Loucy (cell line): ENCODE measurements around the gene LMNTD2.

Experiments
- H2AFZ ChIP-seq: fragments of 200-600 bp; sonication (generic); 2 replicates; pipeline ENCODE4 v1.6.0; 2016; ENCODE audit warnings: antibody characterized with exemption, mild to moderate bottlenecking, low read length, moderate library complexity
- H3F3A ChIP-seq: fragments of 200-600 bp; 2 replicates; pipeline ENCODE4 v1.6.0; 2016; ENCODE audit warnings: antibody characterized with exemption, low read depth, mild to moderate bottlenecking
- H3K27me3 ChIP-seq: fragments of 200-600 bp; sonication (generic); 2 replicates; pipeline ENCODE4 v1.6.1; 2014; ENCODE audit warnings: low read length, mild to moderate bottlenecking; ENCODE audit not compliant: insufficient read depth, poor library complexity, severe bottlenecking
- H3K36me3 ChIP-seq: fragments of 200-600 bp; sonication (generic); 2 replicates; pipeline ENCODE4 v1.6.1; 2016; ENCODE audit warnings: low read length; ENCODE audit not compliant: insufficient read depth
- H3K4me1 ChIP-seq: fragments of 200-600 bp; sonication (generic); 2 replicates; pipeline ENCODE4 v1.5.1; 2014; ENCODE audit warnings: low read length, mild to moderate bottlenecking; ENCODE audit not compliant: insufficient read depth, poor library complexity, severe bottlenecking
- H3K4me2 ChIP-seq: fragments of 200-600 bp; sonication (generic); 2 replicates; pipeline ENCODE4 v1.6.0; 2014; ENCODE audit warnings: antibody characterized with exemption, low read length, low read depth, mild to moderate bottlenecking; ENCODE audit not compliant: poor library complexity, severe bottlenecking
- H3K4me3 ChIP-seq: fragments of 200-600 bp; sonication (generic); 2 replicates; pipeline ENCODE4 v1.5.1; 2014; ENCODE audit warnings: low read length, mild to moderate bottlenecking, mixed read lengths; ENCODE audit not compliant: poor library complexity, severe bottlenecking
- H3K79me2 ChIP-seq: fragments of 200-600 bp; sonication (generic); 2 replicates; pipeline ENCODE4 v1.6.1; 2014; ENCODE audit warnings: low read length; ENCODE audit not compliant: insufficient read depth
- H3K9ac ChIP-seq: fragments of 200-600 bp; sonication (generic); 2 replicates; pipeline ENCODE4 v1.6.0; 2014; ENCODE audit warnings: mild to moderate bottlenecking, low read depth, low read length, moderate library complexity; ENCODE audit not compliant: poor library complexity, severe bottlenecking
- H3K9me2 ChIP-seq: fragments of 200-600 bp; sonication (generic); replicated peaks from 2 replicates; pipeline ENCODE4 v1.6.1; 2016; ENCODE audit warnings: low read depth, low read length, mixed read lengths
- H3K9me3 ChIP-seq: fragments of 200-600 bp; sonication (generic); 2 replicates; pipeline ENCODE4 v1.6.1; 2014; ENCODE audit warnings: mild to moderate bottlenecking, antibody characterized with exemption, low read length, low read depth; ENCODE audit not compliant: insufficient read depth
- H4K20me1 ChIP-seq: fragments of 200-600 bp; sonication (generic); 2 replicates; pipeline ENCODE4 v1.6.0; 2014; ENCODE audit warnings: antibody characterized with exemption, low read length, mild to moderate bottlenecking; ENCODE audit not compliant: insufficient read depth, poor library complexity, severe bottlenecking
- EZH2phosphoT487 ChIP-seq: fragments of 200-600 bp; IDR thresholded peaks from 2 replicates; pipeline ENCODE4 v1.6.1; 2018; ENCODE audit warnings: antibody characterized with exemption, mild to moderate bottlenecking, moderate library complexity, borderline replicate concordance
- TF ChIP-seq, protein P1 (sequence below): fragments of 200-600 bp; sonication (generic); conservative IDR thresholded peaks from 2 replicates; pipeline ENCODE4 v1.5.1; 2014; ENCODE audit warnings: mild to moderate bottlenecking, antibody characterized with exemption, low read length

LMNTD2 gene

GRCh38 chr11:534396-535209 is 25.9 kb downstream of the LMNTD2 start:
- H4K20me1 ChIP-seq = peaks cover 18% of the 10 kb centered on the region
- H3K4me3 ChIP-seq = peak overlapping the region; percentile 94
- H3K4me1 ChIP-seq = peaks cover 17% of the 10 kb centered on the region
- H3K4me2 ChIP-seq = peak overlapping the region; percentile 94
- H3K36me3 ChIP-seq = peaks cover 4% of the 10 kb centered on the region; the same call in 1 of the 2 replicates
- H3K27me3 ChIP-seq = no peaks in the 10 kb centered on the region
- peaks cover 17% of the 10 kb centered on the region for H3K79me2 ChIP-seq
- H3K9me2 ChIP-seq = no peaks in the 10 kb centered on the region
- H2AFZ ChIP-seq = peak overlapping the region; percentile 20; the same call in 1 of the 2 replicates
- H3F3A ChIP-seq = no peaks in the 10 kb centered on the region
- TF ChIP-seq, protein P1, sequence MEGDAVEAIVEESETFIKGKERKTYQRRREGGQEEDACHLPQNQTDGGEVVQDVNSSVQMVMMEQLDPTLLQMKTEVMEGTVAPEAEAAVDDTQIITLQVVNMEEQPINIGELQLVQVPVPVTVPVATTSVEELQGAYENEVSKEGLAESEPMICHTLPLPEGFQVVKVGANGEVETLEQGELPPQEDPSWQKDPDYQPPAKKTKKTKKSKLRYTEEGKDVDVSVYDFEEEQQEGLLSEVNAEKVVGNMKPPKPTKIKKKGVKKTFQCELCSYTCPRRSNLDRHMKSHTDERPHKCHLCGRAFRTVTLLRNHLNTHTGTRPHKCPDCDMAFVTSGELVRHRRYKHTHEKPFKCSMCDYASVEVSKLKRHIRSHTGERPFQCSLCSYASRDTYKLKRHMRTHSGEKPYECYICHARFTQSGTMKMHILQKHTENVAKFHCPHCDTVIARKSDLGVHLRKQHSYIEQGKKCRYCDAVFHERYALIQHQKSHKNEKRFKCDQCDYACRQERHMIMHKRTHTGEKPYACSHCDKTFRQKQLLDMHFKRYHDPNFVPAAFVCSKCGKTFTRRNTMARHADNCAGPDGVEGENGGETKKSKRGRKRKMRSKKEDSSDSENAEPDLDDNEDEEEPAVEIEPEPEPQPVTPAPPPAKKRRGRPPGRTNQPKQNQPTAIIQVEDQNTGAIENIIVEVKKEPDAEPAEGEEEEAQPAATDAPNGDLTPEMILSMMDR = no peak
- TF ChIP-seq EZH2phosphoT487 = no peak
- peak overlapping the region; percentile 85 for H3K9ac ChIP-seq
- no peaks in the 10 kb centered on the region for H3K9me3 ChIP-seq

DNA sequence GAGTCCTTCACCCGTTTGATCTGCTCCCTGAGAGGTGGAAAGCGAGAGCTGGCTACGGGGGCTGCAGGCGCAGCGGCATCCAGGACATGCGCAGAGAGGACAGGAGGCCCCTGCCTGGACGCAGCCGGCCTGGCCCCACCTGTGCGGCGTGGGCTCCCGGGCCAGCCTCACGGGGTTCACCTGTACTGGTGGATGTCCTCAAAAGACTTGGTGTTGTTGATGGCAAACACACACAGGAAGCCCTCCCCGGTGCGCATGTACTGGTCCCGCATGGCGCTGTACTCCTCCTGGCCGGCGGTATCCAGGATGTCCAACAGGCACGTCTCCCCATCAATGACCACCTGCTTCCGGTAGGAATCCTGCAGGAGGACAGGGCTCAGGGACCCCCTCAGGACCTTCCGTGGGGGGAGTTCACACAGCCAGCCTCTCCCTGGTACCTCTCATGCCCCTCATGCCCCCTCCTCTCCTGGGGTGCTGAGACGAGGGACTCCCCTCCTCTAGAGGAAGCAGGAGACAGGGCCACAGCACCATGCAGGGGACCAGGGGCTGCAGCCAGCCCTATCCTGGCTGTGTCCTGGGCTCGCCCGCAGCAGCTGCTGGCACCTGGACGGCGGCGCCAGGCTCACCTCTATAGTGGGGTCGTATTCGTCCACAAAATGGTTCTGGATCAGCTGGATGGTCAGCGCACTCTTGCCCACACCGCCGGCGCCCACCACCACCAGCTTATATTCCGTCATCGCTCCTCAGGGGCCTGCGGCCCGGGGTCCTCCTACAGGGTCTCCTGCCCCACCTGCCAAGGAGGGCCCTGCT is 26.7 kb downstream of the LMNTD2 start:
- Histone ChIP-seq H3K4me1 (peaks cover 17% of the 10 kb centered on the region), H3K9ac (peak overlapping the region; percentile 85), H3K9me3 (no peaks in the 10 kb centered on the region), H3K4me2 (peak overlapping the region; percentile 94), H3K36me3 (peaks cover 4% of the 10 kb centered on the region; the same call in 1 of the 2 replicates), H4K20me1 (peaks cover 18% of the 10 kb centered on the region), H3K27me3 (no peaks in the 10 kb centered on the region), H3K4me3 (peak overlapping the region; percentile 94), H3F3A (no peaks in the 10 kb centered on the region), H3K9me2 (no peaks in the 10 kb centered on the region), H3K79me2 (peaks cover 17% of the 10 kb centered on the region), H2AFZ (no peak overlapping the region)
- no peak for TF ChIP-seq EZH2phosphoT487

DNA sequence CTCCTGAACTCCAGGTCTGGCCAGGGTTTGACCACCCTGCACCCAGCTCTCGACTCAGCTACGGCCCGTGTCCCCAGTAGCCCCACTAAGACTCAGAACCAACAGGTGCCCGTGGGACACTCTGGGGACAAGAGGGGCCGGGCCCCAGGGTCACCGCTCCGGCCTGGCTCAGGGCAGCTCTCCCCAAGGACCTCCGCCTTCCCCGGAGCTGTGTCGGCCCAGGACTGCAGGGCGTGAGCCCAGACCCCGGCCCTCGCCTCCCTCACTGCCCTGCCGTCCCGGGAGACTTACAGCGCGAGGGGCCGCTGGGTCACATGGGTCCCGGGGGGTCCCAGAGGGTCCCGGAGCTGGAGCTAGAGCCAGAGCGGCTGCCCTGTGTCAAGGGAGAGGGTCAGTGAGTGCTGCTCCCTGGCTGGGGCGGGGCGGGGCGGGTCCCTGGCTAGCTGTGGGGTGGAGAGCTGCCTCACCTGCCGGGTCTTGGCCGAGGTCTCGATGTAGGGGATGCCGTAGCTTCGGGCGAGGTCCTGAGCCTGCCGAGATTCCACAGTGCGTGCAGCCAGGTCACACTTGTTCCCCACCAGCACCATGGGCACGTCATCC is 27.5 kb downstream of the LMNTD2 start:
- H3K36me3 ChIP-seq = peaks cover 4% of the 10 kb centered on the region; the same call in 1 of the 2 replicates
- H3K9me2 ChIP-seq = no peaks in the 10 kb centered on the region
- peak overlapping the region; percentile 94 for H3K4me2 ChIP-seq
- H3K79me2 ChIP-seq = peaks cover 17% of the 10 kb centered on the region
- peaks cover 17% of the 10 kb centered on the region for H3K4me1 ChIP-seq
- no peaks in the 10 kb centered on the region for H3F3A ChIP-seq
- H4K20me1 ChIP-seq = peaks cover 18% of the 10 kb centered on the region
- peak overlapping the region; percentile 85 for H3K9ac ChIP-seq
- no peak overlapping the region for H2AFZ ChIP-seq
- H3K27me3 ChIP-seq = no peaks in the 10 kb centered on the region
- no peak for TF ChIP-seq EZH2phosphoT487
- no peaks in the 10 kb centered on the region for H3K9me3 ChIP-seq
- peak overlapping the region; percentile 94 for H3K4me3 ChIP-seq
